ENCODE data around the gene DOCK2.

DOCK2 gene

DNA sequence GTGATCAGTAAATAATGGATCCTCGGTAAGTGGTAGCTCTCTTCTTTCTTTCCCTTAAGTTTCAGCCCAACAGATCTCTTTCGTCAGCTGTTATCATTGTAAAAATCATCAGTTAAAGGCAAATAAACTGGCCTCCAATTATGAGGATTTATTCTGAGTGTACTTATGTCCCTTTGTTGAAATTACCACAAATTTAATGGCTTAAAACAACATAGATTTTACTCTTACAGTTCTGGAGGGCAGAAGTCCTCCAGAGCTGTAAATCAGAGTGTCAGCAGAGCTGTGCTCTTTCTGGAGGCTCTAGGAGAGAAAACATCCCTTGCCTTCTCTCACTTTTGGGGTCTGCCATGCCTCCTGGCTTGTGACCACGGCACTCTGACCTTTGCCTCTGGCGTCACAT lies 238.7 kb downstream of the DOCK2 start:
- no peak for TF ChIP-seq ZNF274 (IDR thresholded peaks at IDR 0.05; ENCODE audit: low read depth, low read length)
- H3K4me3 ChIP-seq (ENCODE audit: low read length), result no peak overlapping the region

DNA sequence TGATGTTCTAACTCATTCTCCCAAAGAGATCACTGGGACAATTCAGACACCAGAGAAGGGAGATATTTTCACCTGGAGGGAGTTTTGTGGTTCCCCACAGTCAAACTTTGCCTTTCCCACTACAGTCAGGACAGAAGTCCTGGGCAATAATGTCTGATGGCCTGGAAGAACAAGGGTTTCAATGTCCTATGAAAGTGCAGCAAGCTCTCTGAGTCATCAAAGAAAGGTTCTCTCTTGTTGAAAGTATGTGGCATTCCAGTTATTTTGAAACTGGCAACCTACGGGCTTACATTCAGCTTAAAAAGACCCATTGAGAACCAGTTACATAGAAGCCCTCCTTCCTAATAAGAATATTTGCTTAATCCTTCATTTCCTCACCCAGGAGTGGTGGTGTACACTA lies 239.3 kb downstream of the DOCK2 start:
- no peak for TF ChIP-seq ZNF274 (IDR thresholded peaks at IDR 0.05; ENCODE audit: low read depth, low read length)
- H3K4me3 ChIP-seq (ENCODE audit: low read length), result no peak overlapping the region

DNA sequence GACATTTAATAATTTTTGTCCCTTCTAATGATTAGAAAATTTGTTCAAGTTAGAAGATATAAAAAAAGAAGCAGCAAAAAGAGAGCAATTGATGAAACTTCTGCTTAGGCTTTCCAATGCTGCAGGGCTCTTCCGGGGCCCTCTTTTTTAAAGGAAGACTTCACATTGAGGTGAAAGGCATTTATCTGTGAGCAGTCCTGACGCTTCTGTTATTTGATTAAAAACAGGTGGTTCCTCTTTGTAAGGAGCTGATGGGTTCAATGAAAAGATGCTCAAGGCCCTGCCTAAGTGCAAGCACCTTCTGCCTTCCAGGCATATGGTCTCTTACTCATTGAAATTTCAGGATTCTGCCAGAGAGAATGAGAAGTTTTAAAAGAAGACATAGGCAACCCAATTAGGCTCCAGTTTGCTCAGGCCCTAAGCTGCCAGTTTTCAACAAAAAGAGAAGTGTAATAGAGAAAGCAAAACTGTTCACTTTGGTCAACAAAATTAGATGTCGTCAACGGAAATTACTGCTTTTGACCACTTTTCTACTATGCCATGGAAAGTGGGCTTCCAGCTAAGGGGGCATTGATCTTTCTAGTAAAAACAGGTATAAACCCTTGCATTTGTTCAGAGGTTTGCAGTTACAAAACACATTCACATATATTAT lies 243.1 kb downstream of the DOCK2 start:
- TF ChIP-seq ZNF274 (IDR thresholded peaks at IDR 0.05; ENCODE audit: low read depth, low read length), result no peak
- H3K4me3 ChIP-seq (ENCODE audit: low read length), result no peak overlapping the region

DNA sequence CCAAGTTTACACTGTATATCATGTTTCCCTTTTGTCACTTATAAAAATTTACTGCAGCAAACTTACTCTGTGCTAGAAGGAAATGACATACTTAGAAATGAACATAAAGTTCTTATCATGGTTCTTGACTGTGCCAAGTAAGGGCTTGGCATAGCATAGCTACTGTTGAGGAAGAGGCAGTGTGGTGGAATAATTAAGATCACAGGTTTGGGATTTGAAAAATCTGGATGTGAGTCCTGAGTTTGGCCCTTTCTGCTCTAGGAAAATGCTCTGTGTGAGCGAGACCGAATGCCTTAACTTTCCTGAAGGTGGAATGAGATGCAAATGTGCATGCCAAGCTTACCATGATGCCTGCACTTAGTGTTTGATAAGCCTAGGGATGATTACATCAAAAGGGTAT lies 243.7 kb downstream of the DOCK2 start:
- no peak for TF ChIP-seq ZNF274 (IDR thresholded peaks at IDR 0.05; ENCODE audit: low read depth, low read length)
- no peak overlapping the region for H3K4me3 ChIP-seq (ENCODE audit: low read length)

DNA sequence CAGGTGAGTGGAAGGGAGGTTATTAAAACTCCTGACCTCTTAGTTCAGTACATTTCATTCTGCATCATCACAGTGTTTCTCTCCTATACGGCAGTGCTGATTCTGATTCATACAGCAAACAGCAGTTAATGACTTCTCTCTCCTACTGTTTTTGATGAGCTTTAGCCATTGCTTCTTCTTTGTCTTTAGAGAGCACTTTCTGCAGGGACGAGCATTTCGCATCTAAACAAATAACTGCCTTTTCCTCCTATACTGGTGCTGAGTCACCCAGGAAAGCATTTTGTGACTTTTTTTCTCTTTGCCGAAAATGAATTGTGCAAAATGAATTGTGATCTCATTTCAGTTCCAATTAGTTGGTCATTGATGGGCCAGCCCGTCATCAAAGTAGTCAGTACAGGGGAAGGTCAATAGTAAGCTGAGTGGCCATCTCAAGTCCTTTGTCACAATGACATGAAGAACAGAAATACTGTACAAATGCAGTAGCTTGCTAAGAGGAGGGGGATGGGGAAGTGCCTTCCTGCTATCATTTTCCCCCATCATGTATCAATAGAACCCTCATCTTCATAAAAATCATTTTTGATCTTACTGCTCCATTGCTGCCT lies 244.7 kb downstream of the DOCK2 start:
- no peak for TF ChIP-seq ZNF274 (IDR thresholded peaks at IDR 0.05; ENCODE audit: low read depth, low read length)
- H3K4me3 ChIP-seq (ENCODE audit: low read length), result no peak overlapping the region

DNA sequence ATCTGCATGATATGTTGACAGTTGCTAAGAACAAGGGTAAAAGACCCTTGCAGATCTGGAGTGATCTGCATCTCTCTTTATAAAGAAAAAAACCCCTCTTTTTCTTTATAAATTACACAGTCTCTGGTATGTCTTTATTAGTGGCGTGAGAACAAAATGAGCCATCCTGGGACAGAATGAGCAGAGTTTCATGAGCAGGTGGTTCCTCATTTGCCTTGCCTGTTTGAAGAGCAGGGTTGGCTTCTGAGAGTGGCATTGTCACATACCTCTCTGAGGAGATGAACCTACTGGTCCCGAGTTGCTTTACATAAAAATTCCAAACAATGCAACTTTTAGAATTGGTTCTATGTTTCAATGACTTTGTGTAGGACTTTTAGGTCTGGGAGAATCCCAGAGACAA lies 249.0 kb downstream of the DOCK2 start:
- TF ChIP-seq ZNF274 (IDR thresholded peaks at IDR 0.05; ENCODE audit: low read depth, low read length), result no peak
- H3K4me3 ChIP-seq (ENCODE audit: low read length), result no peak overlapping the region

DNA sequence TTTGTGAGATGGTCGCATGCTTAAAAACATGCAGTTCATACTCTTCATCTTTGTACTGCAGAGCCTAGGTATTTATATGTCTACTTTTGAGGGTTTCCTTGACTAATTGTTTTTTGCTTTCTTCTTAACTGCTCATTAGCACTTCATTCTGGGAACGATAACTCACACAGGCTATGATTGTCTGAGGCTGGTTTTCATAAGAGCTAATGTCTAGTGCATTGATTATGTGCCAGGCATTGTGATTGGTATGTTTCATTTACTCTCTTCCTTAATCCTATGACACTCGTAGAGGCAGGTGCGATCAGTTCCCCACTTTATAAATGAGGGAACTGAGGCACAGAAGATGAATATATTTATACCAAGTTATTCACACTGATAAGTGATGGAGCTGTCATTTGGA lies 249.6 kb downstream of the DOCK2 start:
- no peak for TF ChIP-seq ZNF274 (IDR thresholded peaks at IDR 0.05; ENCODE audit: low read depth, low read length)
- H3K4me3 ChIP-seq (ENCODE audit: low read length), result no peak overlapping the region

DNA sequence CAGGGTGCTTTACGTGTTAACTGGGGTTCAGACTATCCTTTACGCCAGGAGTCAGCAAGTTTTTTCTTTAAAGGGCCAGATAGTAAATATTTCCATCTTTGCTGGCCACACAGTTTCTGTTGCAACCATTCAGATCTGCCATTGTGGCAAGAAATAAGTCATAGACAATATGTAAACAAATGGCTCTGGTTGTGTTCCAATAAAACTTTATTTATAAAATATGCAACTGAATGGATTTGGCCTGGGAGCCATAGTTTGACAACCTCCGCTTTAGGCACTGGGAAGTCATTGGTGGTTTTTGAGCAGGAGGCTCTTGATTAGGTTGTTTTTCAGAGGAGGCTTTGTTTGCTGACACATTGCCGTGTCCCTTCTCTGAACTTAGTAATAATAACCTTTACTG lies 252.5 kb downstream of the DOCK2 start:
- no peak for TF ChIP-seq ZNF274 (IDR thresholded peaks at IDR 0.05; ENCODE audit: low read depth, low read length)
- no peak overlapping the region for H3K4me3 ChIP-seq (ENCODE audit: low read length)

DNA sequence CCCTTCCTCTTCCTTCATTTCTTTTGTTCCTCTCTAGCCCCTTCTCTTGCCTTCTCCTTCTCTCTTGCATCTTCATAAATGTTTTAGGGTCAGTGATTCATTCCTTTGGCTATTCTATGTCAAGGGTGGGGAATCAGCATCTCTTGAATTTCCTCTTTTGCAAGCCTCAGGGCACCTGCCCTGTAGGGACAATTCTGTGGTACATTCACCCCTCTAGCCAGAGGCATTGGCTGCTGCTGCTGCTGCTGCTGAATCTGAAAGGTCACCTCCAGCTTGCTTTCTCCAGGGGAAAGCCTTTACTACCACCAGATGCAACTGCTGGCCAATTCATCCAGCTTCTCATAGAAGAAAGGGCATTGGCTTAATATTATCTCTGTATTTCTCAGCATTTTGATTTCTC lies 255.9 kb downstream of the DOCK2 start:
- no peak overlapping the region for H3K4me3 ChIP-seq (ENCODE audit: low read length)
- TF ChIP-seq ZNF274 (IDR thresholded peaks at IDR 0.05; ENCODE audit: low read depth, low read length), result no peak

DNA sequence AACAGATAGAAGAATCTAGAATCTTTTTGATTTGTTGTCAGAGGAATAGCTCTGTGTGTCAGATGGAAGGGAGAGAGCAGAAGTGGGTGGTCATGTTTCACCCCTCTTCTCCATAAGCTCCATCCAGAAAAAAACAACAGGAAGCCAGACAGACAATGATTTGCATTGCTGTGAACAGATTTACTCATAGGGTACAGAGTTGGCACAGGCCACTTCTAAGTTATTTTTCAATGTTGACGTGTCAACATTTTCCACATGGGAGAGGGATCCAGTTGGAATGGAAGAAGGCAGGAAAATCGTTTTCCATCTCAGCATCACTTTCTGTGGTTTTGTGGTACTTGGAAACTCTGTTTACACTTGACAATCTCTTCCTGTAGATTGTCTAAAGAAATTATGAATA lies 256.5 kb downstream of the DOCK2 start:
- H3K4me3 ChIP-seq (ENCODE audit: low read length), result no peak overlapping the region
- TF ChIP-seq ZNF274 (IDR thresholded peaks at IDR 0.05; ENCODE audit: low read depth, low read length), result no peak

DNA sequence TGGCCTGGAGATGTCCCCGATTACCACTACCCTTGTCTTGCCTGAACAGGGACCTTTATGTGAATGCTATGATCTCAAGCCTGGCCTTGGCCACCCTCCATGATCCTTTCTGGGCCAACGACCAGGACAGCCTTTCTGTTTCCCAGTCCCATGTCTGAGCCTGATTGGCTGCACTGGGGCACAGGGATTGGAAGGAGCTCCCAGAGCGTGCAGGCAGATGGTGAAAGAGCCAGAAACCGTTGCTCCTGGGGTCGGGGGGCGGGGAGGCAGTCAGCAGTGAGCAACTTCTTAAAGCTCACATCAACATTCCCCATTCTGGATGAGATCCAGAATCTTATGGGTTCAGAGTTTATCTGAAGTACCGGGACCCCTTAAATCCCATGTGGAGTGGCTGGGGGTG lies 258.9 kb downstream of the DOCK2 start:
- no peak overlapping the region for H3K4me3 ChIP-seq (ENCODE audit: low read length)
- no peak for TF ChIP-seq ZNF274 (IDR thresholded peaks at IDR 0.05; ENCODE audit: low read depth, low read length)

DNA sequence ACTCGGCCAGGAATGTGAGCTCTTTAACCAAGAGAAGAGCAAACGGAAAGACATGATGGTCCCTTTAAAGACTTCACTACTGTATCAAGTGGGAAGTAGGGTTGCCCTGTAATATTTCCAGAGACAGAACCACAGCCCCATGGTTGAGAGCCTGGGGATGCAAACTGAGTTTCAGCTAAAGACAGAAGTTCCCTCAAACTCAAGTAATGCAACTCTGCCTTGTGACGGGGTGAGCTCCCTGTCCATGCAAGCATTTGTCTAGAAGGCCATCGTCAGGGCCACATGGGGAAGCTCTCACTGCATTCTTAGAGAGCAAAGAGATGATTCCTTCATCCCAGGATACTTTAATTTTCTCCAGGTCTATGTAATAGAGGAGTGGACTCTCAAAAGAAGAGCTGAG lies 260.4 kb downstream of the DOCK2 start:
- H3K4me3 ChIP-seq (ENCODE audit: low read length), result no peak overlapping the region
- TF ChIP-seq ZNF274 (IDR thresholded peaks at IDR 0.05; ENCODE audit: low read depth, low read length), result no peak

DNA sequence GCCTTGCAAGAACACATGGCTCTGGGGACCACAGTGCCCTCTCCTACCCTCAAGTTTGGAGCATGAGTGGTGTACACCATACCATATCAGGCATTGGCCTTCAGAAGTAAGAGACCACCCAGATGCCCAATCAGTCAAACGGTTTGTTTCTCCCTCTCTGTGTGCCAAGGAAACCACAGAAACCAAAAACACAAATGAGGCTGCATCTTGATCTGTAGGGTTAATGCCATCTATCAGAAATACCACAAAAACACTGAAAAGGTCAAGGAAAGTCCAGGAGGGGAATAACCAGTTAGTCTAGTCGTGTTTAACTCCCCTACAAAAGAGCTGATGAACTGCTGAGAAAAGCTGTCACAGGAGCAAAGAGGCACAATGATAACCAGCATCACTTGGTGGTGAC lies 264.8 kb downstream of the DOCK2 start:
- no peak overlapping the region for H3K4me3 ChIP-seq (ENCODE audit: low read length)
- no peak for TF ChIP-seq ZNF274 (IDR thresholded peaks at IDR 0.05; ENCODE audit: low read depth, low read length)

DNA sequence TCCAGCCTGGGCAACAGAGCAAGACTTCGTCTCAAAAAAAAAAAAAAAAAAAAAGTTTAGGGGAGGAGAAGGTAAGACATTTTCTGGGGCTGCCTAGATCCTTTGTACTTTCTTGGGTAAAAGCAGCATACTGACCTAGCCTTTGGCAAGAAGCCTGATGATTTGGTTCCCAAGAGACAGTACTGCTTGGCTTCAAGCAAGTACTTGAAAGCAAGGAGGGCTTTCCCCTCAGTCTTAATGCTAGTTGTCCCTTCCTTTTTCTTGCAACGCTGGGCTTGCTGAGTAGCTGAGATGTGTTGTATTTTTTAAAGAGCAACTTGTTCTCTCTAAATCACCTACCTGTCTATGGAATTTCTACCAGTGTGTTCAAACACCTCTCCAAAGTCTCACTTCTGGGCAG lies 267.0 kb downstream of the DOCK2 start:
- H3K4me3 ChIP-seq (ENCODE audit: low read length), result no peak overlapping the region
- TF ChIP-seq ZNF274 (IDR thresholded peaks at IDR 0.05; ENCODE audit: low read depth, low read length), result no peak

DNA sequence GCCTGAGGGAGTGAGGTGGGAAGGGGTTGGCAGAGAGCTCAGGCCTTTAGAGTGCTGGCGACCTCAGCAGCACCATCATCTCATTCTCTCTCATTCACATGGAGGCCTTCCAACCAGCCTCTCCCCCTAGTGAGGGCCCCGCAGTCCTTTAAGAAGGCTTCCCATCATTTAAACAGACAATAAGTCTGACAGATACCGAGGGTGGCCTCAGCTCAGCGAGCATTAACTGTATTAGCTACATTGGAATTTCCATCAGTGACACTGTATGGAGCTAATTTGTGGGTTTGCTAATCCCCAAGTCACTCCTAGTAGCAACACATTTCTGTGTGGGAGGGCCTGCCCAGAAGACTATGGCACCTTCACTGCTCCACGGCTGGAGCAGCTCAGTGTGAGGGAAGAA lies 267.4 kb downstream of the DOCK2 start:
- H3K4me3 ChIP-seq (ENCODE audit: low read length), result no peak overlapping the region
- TF ChIP-seq ZNF274 (IDR thresholded peaks at IDR 0.05; ENCODE audit: low read depth, low read length), result no peak

DNA sequence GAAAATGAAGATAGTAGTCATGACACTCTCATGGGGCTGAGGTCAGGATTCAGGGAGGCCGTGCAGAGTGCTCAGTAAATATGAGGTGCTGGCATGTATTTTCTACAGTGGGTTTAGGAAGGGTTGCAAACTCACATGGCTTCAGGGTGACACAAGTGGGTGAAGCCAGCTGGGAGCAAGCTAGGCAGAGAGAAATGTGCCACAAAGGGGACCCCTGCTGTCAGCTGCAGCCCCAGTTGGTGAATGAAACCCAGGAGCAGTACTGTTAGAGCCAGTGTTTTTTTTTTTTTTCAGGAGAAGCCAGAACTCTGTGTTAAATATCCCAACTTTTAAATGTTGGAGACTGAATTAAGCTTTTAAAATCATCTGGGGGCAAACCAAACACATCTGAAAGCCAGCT lies 267.9 kb downstream of the DOCK2 start:
- TF ChIP-seq ZNF274 (IDR thresholded peaks at IDR 0.05; ENCODE audit: low read depth, low read length), result no peak
- H3K4me3 ChIP-seq (ENCODE audit: low read length), result no peak overlapping the region

All from GM08714 (cell line).